GM18502 (cell line): ENCODE data around the gene CCT7.
"Not testable (repeated sequence)": the region's sequence is repeated elsewhere in the genome, so short reads cannot be mapped to it uniquely, and the experiment has no call there.

Experiments used
- ATAC-seq: cut with Tn5 transposase; IDR thresholded peaks from one replicate; pipeline ENCODE4 v1.9.1; 2021; ENCODE audit warnings: mild to moderate bottlenecking; ENCODE audit not compliant: unreplicated experiment, poor library complexity

The CCT7 gene

GRCh38 chr2:73254343-73255006, 20.4 kb downstream of the CCT7 start:
- no peak for ATAC-seq

- no peak for ATAC-seq
Measured at GRCh38 chr2:73255007-73255644, 21.0 kb downstream of the CCT7 start.

DNA sequence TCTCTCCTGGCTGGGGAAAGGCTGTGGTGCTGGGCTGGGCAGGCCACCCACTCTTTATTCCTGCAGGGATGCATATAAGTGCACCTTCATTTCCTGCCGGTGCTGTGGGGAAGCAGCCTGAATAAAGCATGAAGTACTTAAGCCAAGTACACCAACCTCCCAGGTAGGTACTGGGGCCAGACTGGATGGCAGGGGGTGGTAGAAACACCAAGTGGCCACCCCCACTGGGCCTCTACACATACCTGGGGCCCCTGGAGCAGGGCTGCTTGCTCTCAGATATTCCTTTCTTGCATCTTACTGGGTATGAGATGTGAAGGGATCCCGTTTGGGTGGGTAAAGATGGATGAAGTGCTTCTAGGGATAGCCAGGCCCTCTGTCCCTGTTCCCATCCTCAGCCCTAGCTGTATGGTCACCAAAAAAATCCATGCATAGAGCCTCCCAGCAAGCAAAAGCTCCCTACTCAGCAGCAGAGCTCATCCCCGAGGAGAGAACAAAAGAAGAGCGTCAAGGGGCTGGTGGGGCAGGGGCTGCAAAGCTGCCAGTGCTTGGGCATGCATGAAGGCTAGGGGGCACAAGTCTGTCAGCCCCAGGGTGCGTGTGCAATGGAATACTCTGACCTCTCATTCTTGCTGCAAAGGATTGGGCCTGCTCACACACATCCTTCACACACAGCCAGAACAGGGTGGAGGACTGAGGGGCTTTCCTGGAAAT, 22.0 kb downstream of the CCT7 start:
- ATAC-seq, result no peak

DNA sequence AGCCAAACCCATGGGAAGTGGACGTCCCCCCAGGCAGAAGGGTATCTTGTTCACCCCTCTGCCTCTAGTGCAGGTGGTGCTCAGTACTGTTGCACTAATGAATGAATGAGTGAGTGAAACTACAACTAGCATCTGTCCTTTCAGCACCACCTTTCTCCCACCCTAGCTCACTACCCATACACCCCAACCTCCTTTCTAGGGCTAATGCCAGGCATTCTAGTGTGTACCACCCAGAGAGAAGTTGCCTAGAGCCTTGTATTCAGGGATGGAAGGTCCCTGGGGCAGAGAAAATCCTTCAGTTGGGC, 22.5 kb downstream of the CCT7 start:
- ATAC-seq, result no peak

DNA sequence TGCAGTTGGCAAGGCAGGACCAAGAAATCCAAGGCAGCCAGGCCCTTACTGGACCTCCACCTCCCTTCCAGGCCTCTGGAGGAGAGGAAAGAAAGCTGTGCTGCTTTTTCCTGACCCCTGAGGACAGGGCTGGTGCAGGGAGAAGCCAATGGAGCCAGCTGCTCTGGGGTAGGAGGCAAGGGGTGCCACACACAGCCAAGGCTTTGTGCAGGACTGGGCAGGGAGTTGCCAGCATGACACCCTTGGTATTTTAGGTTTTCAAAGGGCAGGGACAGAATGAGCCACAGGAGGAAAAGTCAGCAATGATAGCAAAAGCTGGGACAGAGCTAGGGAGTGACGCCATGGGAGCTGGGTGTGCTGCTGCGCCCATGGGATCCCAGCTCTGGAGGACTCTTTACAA, 22.9 kb downstream of the CCT7 start:
- ATAC-seq, result no peak

DNA sequence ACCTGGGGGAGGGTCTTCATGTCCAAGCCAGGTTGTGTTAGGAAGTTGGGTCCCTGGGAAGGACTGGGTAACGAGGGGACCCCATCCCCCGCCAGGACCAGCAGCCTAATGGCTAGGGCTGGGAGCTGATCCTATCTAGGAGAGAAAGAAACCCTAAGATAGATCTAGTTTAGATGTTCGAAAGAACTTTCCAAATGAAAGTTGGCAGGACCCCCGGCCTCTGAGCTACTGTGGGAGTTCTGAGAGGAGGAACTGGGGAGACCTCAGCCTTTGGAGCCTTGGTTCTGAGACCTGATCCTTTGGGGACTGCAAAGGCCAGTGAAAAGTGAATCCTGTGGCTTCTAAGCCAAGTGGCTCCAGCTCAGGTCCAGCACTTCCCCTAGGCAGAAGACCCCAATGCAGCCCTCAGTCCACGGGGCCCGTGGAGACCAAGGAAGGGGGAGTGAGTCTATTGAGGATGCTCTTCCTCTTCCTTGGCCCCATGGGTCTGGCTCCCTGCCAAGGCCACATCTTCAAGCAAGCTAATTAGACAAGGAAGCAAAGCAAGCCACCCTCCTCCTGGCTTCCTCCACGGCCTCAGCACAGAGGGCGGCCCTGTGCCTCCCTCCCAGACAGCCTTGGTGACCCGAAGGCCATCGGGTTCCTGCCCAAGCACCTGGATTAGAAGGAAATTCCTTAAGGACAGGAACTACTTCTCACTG, 23.5 kb downstream of the CCT7 start:
- no peak for ATAC-seq

DNA sequence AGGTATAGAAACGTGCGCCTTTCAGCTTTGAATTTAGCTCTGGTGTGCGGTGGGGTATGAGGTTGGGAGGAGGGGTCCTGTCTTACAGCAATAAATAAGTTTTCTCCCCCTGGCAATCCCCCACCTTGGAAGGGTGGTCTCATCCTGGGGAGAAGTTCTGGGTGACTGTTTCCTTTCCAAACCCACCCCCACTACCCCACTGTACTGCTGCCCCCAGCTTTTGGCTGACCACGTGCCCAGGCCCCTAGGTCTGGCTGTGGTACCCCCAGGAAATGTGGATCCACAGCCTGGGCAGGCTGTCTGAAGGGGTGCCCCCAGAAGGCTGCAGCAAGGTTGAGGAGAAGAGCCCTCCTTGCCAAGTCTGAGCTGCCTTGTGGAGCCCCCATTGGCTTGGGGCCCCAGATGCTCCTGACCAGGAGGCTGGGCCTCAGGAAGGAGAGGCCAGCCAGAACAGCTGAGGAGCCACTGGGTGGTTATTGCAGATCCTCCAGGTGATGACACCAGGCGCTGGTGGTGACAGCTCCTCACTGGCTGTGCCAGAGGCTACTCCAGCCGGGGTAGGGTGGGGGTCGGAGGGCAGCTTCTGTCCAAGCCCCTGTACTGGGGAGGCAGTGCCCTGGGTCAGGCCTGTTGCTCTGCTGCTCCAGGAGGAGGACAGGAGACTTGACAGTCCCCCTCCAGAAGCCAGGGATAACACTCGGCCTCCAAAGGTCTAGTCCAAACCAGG, 24.2 kb downstream of the CCT7 start:
- no peak for ATAC-seq

GRCh38 chr2:73258913-73259215, 24.8 kb downstream of the CCT7 start:
- ATAC-seq, result no peak

- ATAC-seq, result no peak
Measured at GRCh38 chr2:73259276-73259675, 25.2 kb downstream of the CCT7 start.

- ATAC-seq, result no peak
Measured at GRCh38 chr2:73259704-73260337, 25.7 kb downstream of the CCT7 start.

DNA sequence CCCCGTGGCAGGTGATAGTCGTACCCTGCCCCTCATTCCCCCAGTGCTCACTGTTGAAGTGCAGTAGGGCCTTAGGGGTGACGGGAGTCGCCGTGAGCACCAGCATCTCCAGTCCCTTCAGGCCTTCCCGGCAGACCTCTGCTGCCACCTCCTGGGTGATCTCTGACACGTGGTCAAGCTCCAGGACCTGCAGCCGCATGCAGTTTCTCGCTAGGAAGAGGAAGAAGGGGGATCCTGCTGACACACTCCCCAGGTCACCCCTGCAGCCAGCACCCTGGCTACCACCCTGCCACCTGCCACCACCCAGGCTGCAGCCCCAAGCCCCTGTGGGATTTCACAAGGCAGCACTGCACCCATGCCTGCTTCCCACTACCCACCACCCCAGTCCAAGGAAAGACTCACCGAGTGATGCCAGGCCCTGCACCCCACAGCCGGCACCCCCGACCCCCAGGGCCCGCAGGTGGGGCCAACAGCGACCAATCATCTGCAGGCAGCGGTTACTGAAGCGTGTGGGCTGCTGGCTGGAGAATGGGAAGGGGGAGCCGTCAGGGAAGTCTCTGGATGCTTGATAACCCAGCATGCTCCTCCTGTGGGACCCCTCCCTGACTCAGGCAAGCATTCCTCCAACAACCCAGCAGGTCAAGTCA, 26.4 kb downstream of the CCT7 start:
- no peak for ATAC-seq

- no peak for ATAC-seq
Measured at GRCh38 chr2:73262108-73262651, 28.1 kb downstream of the CCT7 start.

DNA sequence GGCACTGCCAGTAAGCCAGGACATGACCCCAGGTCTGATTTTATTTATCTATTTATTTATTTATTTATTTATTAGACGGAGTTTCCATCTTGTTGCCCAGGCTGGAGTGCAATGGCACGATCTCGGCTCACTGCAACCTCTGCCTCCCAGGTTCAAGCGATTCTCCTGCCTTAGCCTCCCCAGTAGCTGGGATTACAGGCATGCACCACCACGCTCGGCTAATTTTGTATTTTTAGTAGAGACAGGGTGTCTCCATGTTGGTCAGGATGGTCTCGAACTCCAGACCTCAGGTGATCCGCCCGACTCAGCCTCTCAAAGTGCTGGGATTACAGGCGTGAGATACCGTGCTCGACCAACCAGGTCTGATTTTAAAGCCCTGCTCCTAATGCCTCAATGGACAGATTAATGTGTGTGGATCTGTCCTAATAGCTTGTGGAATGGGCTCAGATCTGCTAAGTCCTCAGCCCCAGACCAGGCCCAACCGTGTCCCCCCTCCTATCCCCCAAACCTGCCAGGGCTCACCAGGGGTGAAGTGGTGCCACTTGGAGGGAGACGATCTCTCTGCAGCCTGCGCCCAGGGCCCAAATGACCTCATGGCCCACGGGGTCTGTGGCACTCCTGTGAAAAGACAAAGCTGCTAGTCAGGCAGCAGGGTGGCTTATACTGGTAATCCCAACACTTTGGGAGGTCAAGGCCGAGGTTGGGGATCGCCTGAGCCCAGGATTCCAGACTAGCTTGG, 28.8 kb downstream of the CCT7 start:
- ATAC-seq, result not testable (repeated sequence)

GRCh38 chr2:73263540-73264331, 29.6 kb downstream of the CCT7 start:
- ATAC-seq, result no peak

DNA sequence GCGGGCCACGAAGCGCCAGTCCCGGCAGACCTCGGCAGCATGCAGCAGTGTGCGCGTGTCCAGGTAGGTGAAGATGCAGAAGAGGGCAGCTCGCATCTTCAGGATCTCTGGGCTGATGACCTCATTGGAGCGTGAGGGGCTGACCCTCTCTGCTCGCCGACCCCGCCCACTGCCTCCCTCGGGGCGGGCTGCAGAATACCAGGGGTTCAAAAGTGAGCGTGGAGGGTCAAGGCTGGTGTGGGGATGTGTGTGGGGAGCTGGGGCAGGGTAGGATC, 30.2 kb downstream of the CCT7 start:
- no peak for ATAC-seq

- no peak for ATAC-seq
Measured at GRCh38 chr2:73264783-73265182, 30.7 kb downstream of the CCT7 start.

DNA sequence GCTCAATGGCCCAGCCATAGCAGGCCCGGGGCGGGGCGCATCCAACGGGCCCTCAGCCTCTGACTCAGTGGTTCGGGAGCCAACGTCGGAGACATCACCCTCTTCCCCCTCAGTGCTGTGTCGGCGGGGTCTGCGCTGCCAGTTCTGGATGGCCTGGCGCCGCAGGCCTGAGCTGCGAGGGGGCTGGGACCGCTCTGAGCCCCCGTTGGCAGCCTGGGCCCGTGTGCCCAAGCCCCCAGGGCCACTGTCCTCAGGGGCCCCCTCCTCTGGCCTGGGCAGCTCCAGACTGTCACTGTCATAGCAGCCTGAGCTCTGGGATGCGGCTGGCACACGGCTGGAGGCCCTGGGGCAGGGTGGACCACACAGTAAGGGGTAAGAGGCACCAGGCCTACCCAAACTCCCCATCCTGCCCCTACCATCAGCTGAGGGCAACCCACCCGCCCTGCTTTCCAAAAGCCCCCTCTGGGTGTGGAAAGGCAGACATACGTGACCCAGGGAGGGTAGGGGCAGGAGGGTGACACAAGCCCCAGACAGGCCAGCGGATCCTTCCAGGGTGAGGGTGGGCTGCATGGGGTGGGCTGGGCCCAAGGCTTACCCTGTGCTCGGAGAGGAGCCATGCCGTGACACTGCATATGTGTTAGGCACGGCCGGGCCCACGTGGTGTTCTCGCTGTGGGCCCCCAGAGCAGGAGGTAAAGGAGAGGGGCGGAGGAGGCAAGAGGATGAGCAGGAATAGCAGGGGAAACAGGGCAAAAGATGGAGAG, 31.4 kb downstream of the CCT7 start:
- no peak for ATAC-seq
